IgD-negative memory B cell (primary cell): ENCODE results near the gene CASZ1. TPM values are rescaled to one million over a fixed set of nuclear protein-coding genes. Genes with fewer than 3 reads are reported as not detected.
A peak's percentile ranks its signal among the peaks of the same experiment; 100 is the strongest.

Experiments
- H3K27ac Mint-ChIP-seq, 3 donors: one replicate each; pipeline ENCODE4 v1.8.0; 2020 to 2022; ENCODE audit warnings: mild to moderate bottlenecking in 3 of 3, mixed read lengths in 3 of 3, moderate library complexity in 1 of 3
- H3K27me3 Mint-ChIP-seq: one replicate; pipeline ENCODE4 v1.8.0; 2021; ENCODE audit warnings: mixed read lengths
- H3K36me3 Mint-ChIP-seq: one replicate; pipeline ENCODE4 v1.8.0; 2020; ENCODE audit warnings: mild to moderate bottlenecking, mixed read lengths
- H3K4me1 Mint-ChIP-seq, 3 donors: one replicate each; pipeline ENCODE4 v1.8.0; 2020 to 2022; ENCODE audit warnings: mixed read lengths in 3 of 3, mild to moderate bottlenecking in 1 of 3
- H3K4me3 Mint-ChIP-seq, 4 donors: one replicate each; pipeline ENCODE4 v1.8.0; 2020 to 2022; ENCODE audit warnings: mild to moderate bottlenecking in 4 of 4, mixed read lengths in 4 of 4, moderate library complexity in 3 of 4
- H3K9me3 Mint-ChIP-seq, 3 donors: one replicate each; pipeline ENCODE4 v1.8.0; 2020 to 2021; ENCODE audit warnings: mixed read lengths in 3 of 3, mild to moderate bottlenecking in 1 of 3
- polyA plus RNA-seq: library from polyadenylated mRNA; unstranded; fragments of 300-500 nt; fragmentation: Illumina TruSeq; gene quantifications from one replicate; pipeline ENCODE4 v1.2.3, GENCODE V29; 2021

The CASZ1 gene
- polyA plus RNA-seq, 1 donor from 2014 or later: 5.6 TPM

DNA sequence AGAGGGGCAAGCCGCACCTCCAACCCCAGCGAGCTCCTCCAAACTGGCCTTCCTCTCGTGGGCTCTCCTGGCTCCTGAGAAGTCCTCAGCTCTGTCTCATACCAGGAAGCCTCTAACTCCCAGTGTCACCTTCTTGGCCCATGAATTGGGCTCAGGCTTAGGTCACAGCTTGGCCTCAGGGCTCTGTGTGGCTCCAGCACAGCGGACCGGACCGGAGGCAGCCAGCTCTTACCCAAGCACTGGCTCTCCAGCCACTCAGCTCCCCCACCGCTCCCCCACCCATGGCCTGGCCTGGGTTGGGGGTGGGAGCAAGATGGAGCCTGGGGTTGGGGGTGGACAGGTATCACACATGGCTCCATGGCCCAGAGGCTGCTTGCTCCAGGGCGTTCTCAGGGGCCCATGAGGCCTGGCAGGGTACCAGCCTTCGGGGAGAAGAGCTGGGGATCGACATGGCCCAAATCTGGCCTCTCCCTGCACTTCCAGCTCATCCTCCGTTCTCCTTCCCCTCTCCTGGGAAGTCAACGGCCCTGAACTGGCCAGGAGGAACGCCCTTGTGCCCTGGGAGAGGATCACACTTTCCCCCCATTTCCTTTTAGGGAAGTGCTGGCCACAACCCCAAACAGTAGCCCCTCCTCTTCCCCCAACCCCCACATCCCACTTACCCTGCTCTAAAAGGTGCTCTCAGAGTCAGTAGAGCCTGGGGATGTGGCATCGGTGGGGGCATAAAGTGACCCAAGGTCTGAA lies 97.5 kb downstream of the CASZ1 start:
- no peaks in the 10 kb centered on the region for H3K9me3 Mint-ChIP-seq
- peaks cover 0 to 3% (median 1%) of the 10 kb centered on the region in 3 donors for H3K4me1 Mint-ChIP-seq
- H3K27me3 Mint-ChIP-seq: peaks cover 6% of the 10 kb centered on the region
- no peaks in the 10 kb centered on the region for H3K36me3 Mint-ChIP-seq
- no peak overlapping the region for H3K27ac Mint-ChIP-seq
- H3K4me3 Mint-ChIP-seq: peak overlapping the region in 1 of 4 donors; percentile 25

GRCh38 chr1:10697621-10698160 lies 98.8 kb downstream of the CASZ1 start:
- Mint-ChIP-seq H3K27ac (no peak overlapping the region), H3K36me3 (peaks cover 2% of the 10 kb centered on the region), H3K27me3 (peaks cover 6% of the 10 kb centered on the region), H3K4me1 (peaks cover 9 to 10% (median 10%) of the 10 kb centered on the region in 3 donors), H3K4me3 (peak overlapping the region in 3 of 4 donors; percentile 6 to 25 (median 22)), H3K9me3 (no peaks in the 10 kb centered on the region)

DNA sequence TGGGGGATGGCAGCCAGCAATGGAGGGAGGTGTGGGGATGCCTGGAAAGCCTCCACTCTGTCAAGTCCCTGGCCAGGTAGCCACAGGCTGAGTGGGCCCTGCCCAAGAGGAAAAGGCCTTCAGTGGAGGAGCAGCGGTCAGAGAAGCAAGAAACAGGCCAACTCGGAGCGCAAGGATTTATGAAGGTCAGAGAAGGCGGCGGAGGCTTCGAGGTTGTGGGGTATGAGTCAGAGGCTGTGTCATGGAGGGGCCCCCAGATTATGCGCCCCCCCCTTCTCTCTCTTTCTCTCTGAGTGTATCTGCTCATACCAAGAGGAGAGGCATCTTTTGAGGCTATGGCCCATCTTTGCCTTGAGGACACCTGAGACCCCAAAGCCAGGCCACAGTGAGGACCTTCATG lies 99.5 kb downstream of the CASZ1 start:
- Mint-ChIP-seq H3K27me3 (peaks cover 6% of the 10 kb centered on the region), H3K9me3 (no peaks in the 10 kb centered on the region), H3K27ac (peak overlapping the region in 1 of 3 donors; percentile 84), H3K4me3 (no peak overlapping the region), H3K36me3 (peaks cover 2% of the 10 kb centered on the region), H3K4me1 (peaks cover 14 to 16% (median 15%) of the 10 kb centered on the region in 3 donors)

DNA sequence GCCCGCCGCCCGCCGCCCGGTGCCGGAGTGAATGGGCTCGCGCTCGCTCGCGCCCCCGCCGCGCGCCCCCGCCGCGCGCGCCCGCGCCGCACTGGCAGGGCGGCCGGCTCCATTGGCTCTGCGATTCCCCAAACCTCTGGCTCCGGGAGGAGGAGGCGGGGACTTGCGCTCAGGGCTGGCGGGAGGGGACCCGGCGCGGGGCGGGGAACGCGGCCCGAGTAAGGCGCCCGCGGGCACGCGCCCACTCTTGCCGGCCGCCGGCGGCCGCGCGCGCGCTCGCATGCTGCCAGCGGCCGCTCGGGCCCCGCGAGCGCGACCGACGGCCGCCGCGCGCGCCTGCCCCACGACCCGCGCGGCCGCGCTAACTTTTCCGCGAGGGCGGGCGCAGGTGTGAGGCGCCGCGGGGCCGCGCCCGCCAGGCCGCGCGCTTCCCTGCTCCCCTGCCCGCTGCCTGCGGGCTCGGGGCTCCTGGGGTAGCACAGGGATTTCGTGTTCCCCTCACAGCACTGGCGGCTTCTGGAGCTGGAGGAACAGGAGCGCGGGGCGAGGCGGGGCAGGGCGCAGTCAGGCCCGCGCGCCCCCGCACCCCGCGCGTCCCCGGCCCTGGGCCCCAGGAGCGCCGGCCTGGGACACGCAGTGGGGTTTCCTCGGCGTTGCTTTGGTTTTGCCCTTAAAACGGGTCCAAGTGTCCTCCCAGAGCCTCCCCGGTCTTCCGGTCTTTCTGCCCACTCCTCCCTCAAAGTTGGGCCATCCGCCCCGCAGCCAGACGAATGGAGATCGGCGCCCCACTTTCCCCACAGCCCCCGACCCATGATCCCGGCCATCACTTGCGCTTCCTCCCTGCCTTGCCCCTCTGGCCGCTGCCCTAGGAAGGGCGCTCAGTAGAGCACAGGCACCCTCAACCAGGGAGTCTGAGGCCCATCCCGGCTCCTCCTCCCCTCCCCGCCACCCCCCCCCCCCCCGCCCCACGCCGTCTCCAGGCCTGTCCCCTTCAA lies 101.5 kb downstream of the CASZ1 start:
- peak overlapping the region in 2 of 3 donors; percentile 76 to 97 for H3K27ac Mint-ChIP-seq
- peak overlapping the region; percentile 73 to 98 (median 92) for H3K4me3 Mint-ChIP-seq
- peaks cover 6% of the 10 kb centered on the region for H3K27me3 Mint-ChIP-seq
- H3K4me1 Mint-ChIP-seq: peaks cover 14 to 16% (median 15%) of the 10 kb centered on the region in 3 donors
- no peaks in the 10 kb centered on the region for H3K9me3 Mint-ChIP-seq
- H3K36me3 Mint-ChIP-seq: peaks cover 2% of the 10 kb centered on the region

- Mint-ChIP-seq H3K36me3 (peaks cover 2% of the 10 kb centered on the region), H3K9me3 (no peaks in the 10 kb centered on the region), H3K4me1 (peaks cover 14 to 16% (median 15%) of the 10 kb centered on the region in 3 donors), H3K27ac (peak overlapping the region in 2 of 3 donors; percentile 89 to 97), H3K27me3 (peaks cover 3% of the 10 kb centered on the region), H3K4me3 (peak overlapping the region; percentile 84 to 98 (median 90))
These were observed 102.2 kb downstream of the CASZ1 start for GRCh38 chr1:10694274-10694632.

- Mint-ChIP-seq H3K27ac (peak overlapping the region; percentile 96 to 99 (median 97)), H3K36me3 (peaks cover 2% of the 10 kb centered on the region)
These were observed 102.8 kb downstream of the CASZ1 start for GRCh38 chr1:10693497-10694273.

GRCh38 chr1:10693152-10693496 lies 103.3 kb downstream of the CASZ1 start:
- H3K4me1 Mint-ChIP-seq: peaks cover 14 to 16% (median 15%) of the 10 kb centered on the region in 3 donors
- peak overlapping the region; percentile 96 to 99 (median 97) for H3K27ac Mint-ChIP-seq
- H3K36me3 Mint-ChIP-seq: peaks cover 2% of the 10 kb centered on the region
- peaks cover 3% of the 10 kb centered on the region for H3K27me3 Mint-ChIP-seq
- H3K4me3 Mint-ChIP-seq: peak overlapping the region; percentile 93 to 98 (median 97)
- no peaks in the 10 kb centered on the region for H3K9me3 Mint-ChIP-seq

More at GRCh38 chr1:10693497-10694273, 102.8 kb downstream of the CASZ1 start:
- Mint-ChIP-seq H3K9me3 (no peaks in the 10 kb centered on the region), H3K4me1 (peaks cover 14 to 16% (median 15%) of the 10 kb centered on the region in 3 donors), H3K4me3 (peak overlapping the region; percentile 93 to 98 (median 97)), H3K27me3 (peaks cover 3% of the 10 kb centered on the region)

DNA sequence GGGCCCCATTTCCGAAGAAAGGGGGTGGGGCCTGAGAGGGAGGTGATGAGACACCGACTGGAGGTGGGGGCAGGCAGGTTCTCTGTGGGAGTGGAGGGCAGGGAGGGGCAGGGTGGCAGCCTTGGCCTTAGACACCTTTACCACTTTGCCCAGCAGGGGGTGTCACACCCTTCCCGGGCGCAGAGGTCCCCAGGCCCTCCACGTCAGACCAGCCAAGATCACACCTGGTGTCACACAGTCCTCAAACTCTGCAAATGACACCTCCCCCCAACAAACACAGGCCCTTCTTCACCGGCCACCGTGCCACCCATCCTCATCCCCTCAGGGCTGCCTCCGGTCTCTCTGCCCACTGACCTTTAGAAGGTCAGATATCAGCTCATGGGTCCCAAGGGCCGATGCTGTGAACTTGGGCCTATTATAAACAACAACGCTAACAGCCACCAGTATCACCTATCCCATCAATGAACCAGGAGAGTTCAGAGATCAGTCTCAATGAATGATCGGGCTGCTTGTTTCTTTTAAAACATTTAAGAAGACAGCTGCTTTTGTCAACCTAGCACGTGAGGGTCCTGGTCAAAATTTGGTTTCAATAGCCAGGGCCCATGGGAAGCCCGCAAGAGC lies 103.9 kb downstream of the CASZ1 start:
- H3K4me1 Mint-ChIP-seq: peaks cover 14 to 16% (median 15%) of the 10 kb centered on the region in 3 donors
- peak overlapping the region; percentile 80 to 99 (median 97) for H3K27ac Mint-ChIP-seq
- H3K27me3 Mint-ChIP-seq: peaks cover under 1% of the 10 kb centered on the region
- H3K36me3 Mint-ChIP-seq: peaks cover 5% of the 10 kb centered on the region
- peak overlapping the region; percentile 73 to 98 (median 86) for H3K4me3 Mint-ChIP-seq
- H3K9me3 Mint-ChIP-seq: no peaks in the 10 kb centered on the region

DNA sequence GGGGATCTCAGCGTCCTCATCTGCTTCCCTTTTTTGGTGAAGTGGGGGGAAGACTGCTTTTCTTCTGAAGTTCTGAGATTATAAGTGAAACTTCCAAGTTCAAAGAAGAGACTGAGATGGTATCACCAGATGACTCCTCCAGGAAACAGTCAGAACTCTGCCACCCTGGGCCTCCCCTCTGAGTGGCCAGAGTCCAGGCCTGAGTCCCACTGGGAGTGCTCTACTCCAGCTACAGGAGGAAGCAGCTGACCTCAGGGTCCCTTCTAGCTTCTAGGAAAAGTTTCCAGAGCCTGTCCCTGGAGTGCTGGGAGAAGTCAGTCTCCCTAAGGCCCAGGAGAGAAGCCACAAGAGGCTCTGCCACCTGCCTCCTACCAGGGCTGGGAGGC lies 104.7 kb downstream of the CASZ1 start:
- Mint-ChIP-seq H3K27me3 (no peaks in the 10 kb centered on the region), H3K4me1 (peaks cover 14 to 16% (median 15%) of the 10 kb centered on the region in 3 donors), H3K9me3 (no peaks in the 10 kb centered on the region), H3K4me3 (peak overlapping the region in 1 of 4 donors; percentile 40), H3K27ac (no peak overlapping the region), H3K36me3 (peaks cover 6% of the 10 kb centered on the region)

GRCh38 chr1:10691075-10691739 lies 105.2 kb downstream of the CASZ1 start:
- Mint-ChIP-seq H3K4me1 (peaks cover 14 to 16% (median 15%) of the 10 kb centered on the region in 3 donors), H3K27me3 (no peaks in the 10 kb centered on the region), H3K4me3 (peak overlapping the region in 1 of 4 donors; percentile 40), H3K36me3 (peaks cover 6% of the 10 kb centered on the region), H3K27ac (no peak overlapping the region), H3K9me3 (no peaks in the 10 kb centered on the region)

DNA sequence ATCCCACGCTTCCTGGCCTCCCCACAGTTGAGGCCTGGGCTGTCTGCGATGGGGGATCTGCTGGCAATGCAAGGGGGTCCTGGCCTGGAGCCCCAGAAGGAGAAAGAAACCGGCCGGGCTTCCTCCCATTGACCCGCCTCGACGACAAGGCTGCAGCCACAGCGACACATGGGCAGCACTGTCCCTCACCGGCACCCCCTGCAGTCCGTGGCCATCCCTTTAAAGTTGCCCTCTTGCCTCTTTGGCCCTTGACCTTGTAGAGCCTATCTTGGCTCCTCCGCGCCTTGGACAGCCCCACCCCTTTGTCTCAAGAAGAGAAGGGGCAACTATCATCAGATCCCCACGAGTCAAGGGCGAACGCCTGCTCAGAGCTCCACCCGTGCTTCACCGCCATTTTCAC lies 106.0 kb downstream of the CASZ1 start:
- Mint-ChIP-seq H3K27ac (no peak overlapping the region), H3K4me1 (peaks cover 13 to 16% (median 13%) of the 10 kb centered on the region in 3 donors), H3K9me3 (no peaks in the 10 kb centered on the region), H3K4me3 (no peak overlapping the region), H3K27me3 (no peaks in the 10 kb centered on the region), H3K36me3 (peaks cover 9% of the 10 kb centered on the region)

- peaks cover 8% of the 10 kb centered on the region for H3K36me3 Mint-ChIP-seq
- peak overlapping the region in 1 of 3 donors; percentile 14 for H3K27ac Mint-ChIP-seq
- no peaks in the 10 kb centered on the region for H3K27me3 Mint-ChIP-seq
- H3K9me3 Mint-ChIP-seq: no peaks in the 10 kb centered on the region
- H3K4me1 Mint-ChIP-seq: peaks cover 10 to 13% (median 12%) of the 10 kb centered on the region in 3 donors
- H3K4me3 Mint-ChIP-seq: no peak overlapping the region
These were observed 108.0 kb downstream of the CASZ1 start for GRCh38 chr1:10688409-10688786.

GRCh38 chr1:10687782-10688408 lies 108.6 kb downstream of the CASZ1 start:
- Mint-ChIP-seq H3K4me1 (peaks cover 6 to 8% (median 7%) of the 10 kb centered on the region in 3 donors), H3K9me3 (no peaks in the 10 kb centered on the region), H3K36me3 (peaks cover 7% of the 10 kb centered on the region), H3K27ac (no peak overlapping the region), H3K27me3 (no peaks in the 10 kb centered on the region), H3K4me3 (no peak overlapping the region)
